Measurements from ENCODE around the gene EPS15.
"Not testable (repeated sequence)": the region's sequence is repeated elsewhere in the genome, so short reads cannot be mapped to it uniquely, and the experiment has no call there.

Gene EPS15

DNA sequence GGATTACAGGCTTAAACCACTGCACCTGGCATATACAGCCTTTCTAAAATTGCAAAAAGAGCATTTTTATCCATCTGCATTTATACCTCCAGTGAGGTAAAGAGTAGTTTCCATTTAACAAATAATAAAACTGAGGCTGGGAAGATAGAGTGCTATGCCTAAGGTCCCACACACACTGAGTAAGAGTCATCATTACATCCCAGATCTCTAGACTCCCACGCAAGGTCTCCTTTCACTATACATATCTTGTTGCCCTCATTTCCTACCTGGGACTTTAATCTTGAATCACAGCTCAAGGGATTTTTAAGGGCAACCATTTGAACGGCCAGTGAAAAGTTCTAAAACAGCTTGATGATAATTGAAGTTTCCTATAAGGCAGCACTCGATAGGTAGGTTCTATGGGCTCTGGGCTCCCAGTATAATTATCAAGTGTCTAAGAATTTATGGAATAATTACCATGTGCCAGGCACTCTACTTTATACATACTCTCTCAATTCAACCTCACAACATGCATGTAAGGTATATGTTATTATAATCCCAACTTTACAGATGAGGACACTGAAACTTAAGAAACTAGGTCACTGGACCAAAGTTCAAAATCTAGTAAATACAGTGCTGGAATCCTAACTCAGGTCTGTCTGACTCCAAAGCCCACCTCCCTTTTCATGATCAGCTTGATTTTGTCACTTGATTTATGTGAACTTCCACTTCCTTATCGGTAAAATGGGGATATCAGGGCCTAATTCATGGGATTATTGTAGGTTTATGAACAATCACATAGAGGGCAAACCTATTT, 23.3 kb upstream of the EPS15 start:
- no peak for DNase-seq

DNA sequence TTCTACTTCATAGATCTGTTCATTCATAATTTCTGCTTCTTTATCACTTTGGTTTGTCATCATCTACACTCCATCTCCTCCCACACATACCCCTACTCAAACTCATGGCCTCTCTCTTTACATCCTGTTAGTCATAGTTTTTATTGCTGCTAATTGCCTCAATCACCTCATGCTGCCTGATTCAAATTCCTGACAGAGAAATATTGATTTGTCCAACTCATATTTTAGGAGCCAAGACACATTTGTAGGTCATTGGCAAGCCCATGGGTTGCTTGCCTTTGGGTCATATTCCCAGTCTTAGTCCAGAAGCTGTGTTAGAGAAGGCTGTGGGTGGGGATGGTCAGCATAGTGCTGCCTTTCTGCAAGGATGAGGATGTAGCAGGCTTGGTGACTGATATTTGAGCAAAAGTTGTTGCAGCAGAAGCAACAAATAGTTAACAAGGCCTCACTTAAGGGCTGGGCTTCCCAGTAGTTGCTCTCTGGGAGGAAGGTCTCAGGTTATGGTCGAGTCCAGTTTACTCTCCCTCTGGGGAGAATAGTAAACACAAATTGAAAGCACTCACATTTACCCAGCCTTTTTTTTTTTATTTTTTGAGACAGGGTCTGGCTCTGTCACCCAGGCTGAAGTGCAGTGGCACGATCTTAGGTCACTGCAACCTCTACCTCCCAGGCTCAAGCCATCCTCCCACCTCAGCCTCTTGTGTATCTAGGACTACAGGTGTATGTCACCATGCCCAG, 22.4 kb upstream of the EPS15 start:
- DNase-seq = no peak

DNA sequence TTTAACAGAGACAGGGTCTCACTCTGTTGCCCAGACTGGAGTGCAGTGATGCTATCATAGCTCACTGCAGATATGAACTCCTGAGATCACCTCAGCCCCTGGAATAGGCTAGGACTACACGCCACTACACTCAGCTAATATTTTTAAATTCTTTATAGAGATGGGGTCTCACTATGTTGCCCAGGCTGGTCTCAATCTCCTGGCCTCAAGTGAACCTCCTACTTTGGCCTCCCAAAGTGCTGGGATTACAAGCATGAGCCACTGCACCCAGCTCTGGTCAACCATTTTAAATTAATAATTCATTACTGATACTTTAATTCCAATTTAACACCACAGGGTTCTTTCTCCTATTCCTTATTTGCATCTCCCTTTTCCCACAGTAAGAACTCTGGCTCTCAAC, 18.5 kb upstream of the EPS15 start:
- DNase-seq = no peak

DNA sequence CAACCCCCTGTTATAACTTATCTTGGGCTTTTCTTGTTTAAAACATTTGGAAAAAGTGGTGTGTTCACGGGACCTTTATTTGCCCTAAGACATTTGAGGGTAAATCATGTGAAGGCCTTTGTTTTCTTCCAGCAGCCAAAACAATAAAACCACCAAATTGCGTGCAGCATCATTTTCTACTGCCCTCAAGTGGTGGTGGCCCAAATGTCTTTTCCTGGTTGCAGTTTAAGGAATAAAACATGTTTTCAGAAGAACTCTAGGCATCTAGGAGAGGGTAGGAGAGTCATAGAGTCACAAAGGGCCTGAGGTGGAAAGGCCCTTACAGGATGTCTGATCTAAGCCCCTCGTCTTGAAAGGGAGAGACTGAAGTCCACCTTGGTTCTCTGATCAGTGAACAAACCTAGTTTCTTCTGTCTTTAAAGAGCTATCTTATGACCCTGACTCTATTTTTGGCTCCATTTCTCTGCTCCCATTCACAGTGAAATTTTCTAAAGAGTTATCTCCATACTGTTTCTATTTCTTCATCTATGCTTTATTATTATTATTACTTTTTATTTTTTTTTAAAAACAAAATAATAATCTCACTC, 16.0 kb upstream of the EPS15 start:
- peak; percentile 73 to 91 for DNase-seq

DNA sequence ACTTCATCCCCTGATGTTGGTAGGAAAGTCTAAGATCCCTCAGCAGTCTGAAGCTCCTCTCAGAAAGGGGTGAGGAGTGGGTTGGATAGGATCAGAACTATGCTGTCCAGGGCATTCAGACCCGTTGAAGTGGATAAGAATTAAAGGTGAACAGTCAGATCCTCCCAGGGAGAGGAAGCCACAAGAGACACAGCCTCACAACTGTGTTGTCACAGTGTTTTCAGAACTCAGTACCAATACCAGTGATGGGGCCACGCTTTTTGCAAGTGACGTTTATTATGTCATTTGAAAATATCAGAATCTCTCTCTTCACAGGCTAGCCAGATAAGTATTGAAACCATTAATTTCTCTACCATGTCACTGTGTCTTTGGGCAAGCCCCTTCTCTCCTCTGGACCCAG, 15.4 kb upstream of the EPS15 start:
- no peak for DNase-seq

DNA sequence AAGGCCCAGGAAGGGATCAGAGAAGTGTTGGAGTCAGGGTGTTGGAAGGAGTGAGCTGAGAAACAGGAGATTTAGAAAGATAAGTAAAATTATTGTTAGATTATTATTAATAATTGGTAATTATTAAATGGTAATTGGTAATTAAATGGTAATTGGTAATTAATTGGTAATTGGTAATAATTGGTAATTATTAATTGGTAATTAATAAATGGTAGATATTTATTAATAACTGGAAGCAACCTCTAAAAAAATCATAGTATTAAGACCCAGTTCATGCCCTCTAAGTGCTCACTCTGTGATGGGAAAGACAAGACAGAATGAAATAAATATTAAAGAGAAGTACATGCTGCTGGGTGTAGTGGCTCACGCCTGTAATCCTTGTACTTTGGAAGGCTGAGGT, 13.8 kb upstream of the EPS15 start:
- DNase-seq = no peak

DNA sequence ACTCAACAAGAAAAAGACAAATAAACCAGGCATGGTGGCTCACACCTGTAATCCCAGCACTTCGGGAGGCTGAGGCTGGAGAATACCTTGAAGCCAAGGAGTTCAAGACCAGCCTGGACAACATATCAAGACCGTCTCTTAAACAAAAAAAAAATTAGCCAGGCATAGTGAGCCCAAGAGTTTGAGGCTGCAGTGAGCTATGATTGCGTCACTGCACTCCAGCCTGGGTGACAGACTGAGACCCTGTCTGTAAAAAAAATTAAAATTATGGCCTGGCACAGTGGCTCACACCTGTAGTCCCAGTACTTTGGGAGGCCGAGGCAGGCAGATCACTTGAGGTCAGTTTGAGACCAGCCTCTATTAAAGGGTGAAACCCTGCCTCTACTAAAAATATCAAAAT, 11.4 kb upstream of the EPS15 start:
- not testable (repeated sequence) for DNase-seq

DNA sequence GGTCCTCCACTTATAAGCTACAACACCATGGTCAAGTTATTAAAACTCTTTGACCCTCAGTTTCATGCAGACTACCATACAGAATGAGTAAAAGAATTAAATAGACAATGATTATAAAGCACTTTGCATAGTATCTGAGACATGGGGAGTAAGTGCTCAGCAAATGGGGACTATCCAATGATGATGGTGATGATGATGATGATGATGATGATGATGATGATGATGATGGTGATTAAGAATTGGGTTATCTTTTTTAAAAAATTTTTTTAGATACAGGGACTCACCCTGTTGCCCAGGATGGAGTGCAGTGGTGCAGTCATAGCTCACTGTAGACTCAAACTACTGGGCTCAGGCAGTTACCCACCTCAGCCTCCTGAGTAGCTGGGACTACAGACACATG, 8.1 kb upstream of the EPS15 start:
- no peak for DNase-seq

DNA sequence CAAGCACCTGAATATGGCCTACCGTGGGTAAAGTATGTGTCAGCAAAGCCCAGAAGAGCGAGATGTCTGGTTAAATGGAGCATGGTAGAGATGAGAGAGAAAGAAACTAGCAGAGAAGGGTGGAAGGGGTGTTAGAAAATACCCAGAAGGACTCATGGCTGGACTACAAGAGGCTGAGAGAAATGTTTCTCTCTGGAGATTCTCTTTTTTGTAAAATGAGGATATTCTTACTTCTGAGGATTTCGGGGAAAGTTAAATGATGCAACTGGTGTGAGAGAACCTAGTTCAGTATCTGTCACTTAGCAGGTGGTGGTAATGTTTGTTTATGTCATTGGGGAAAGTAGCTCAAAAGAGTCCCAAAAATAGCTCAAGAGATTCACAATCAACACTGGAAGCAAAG, 7.2 kb upstream of the EPS15 start:
- no peak for DNase-seq

DNA sequence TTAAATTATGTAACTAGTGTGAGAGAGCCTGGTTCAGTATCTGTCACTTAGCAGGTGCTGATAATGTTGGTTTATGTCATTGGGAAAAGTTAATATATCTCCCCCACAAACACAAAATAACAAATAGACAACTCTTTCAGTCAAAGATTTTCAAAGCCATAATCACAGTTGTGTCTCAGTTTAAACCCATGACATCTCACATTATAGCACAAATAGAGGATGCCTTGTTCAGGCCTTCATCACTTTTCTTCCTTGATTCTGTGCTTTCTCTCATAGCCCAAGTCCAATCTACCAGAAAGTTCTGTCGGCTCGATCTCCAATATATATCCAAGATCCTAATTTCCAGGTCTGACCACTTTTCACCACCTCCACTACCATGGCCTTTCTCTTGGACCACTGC, 6.2 kb upstream of the EPS15 start:
- DNase-seq = no peak

DNA sequence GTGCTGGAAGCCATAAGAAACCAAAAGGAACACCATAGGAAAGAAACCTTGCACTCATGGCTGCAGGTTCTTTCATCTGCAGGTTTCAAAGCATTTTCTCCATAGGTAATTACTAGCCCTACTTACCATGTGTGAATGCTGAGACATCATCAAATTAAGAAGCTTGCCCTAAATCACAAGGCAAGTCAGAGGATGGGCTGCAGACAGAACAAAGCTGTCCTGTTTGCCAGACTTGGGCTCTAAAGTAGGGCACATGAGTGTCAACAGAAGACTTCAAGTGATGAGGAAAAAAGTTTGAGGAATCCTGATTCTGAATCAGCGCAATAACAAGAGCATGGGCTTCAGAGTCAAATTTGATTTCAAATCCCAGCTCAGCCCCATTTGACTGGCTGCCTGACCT, 5.8 kb upstream of the EPS15 start:
- DNase-seq = no peak

DNA sequence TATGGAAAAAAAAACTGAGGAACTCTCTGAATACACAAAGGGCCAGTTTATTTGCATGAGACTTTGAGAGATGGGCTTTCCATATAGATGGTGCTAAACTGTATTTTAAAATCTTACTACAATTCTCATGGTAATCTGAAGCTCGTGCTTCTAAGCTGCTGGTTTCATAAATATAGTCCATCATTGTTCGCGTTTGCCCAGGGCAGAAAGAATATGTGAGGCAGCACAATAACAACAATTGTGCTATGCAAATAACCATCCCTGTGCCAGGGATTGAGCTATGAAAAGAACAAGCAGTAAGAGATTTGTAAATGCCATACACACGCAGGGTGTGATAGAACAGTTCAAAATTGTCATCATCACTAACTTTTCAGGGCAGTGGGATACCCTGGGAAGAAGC, 4.9 kb upstream of the EPS15 start:
- DNase-seq = peak in 1 of 2 donors; percentile 68

DNA sequence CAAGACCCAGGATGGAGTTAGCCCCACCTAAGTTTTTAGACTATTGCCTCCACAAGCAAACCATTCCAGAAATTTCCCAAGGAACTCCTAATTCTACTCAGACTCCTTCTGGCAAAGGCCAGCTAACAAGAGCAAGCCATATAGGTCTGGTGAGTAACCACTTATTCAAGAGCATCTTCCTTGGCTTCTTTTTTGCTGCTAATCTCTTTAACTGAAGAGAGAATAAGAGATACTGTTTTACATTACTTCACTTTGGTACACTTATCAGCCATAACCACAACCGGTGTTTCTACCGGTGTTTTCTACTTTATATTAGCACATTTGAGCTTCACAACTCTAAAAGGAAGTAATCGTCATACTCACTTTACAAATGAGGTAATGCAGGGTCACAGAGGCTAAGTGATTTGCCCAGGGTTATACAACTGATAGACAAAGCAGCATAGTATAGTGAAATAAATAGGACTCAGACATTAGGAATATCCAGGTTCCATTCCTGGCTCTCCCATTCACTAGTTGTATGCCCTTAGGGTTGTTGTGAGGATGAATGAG, 1.7 kb upstream of the EPS15 start:
- no peak for DNase-seq

DNA sequence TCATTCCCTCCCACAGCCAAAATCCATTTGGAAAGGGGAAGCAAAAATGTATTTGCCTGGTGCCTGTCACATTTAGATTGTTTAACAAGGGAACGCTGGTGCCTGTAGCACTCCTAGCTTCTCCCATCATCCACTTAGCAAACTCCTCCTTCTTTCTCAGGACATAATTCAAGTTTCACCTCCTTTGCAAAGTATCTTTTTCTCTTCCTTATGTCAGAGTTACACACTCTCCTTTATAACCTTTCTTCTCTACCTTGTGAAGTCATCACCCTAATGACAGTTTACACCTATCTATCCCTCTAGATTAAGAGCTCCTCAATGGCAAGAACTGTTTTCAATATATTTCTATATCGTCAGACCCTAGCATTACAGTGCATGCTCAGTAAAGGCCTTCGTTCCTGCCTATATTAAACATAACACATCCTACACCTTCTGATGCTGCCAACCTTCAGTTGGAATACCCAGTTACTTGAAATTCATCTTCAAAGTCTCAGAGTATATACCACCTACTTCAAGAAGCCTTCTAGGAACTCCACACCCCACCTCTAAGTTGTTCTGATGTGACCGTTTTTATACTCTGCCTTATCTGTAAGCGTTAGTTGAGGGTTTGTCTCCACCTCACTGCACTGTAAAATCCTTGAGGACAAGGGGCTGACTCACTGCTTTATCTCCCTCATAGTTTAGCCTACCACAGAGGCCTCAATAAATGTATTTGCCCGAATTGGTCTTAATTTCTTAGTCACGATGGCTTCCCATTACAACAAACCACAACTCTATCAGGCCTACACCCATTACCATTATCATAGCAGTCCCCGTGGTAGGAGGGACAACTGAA, 1.0 kb upstream of the EPS15 start:
- DNase-seq = no peak

DNA sequence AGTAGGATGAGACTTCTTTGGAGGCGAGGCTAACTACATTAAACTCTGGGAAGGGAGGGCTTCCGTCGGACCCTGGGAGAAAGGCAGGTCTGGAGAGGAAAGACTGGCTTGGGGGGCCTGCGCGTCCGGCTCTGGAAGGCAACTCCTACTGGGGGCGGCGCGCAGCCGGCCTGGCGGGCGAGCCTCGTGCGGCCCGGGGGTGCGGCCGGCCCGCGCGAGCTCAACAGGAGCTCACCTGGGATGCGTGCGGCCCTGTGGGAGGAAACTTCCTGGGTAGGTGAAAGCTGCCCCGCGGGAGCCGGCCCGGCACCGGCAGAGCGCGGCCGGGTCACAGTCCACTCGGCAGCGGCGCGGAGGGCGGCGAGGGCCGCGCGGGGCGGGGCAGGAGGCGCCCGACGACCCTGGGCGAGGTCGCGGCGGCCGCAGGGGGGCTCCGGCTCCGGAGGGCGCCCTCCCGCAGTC, 449 bp downstream of the EPS15 start:
- DNase-seq = no peak

DNA sequence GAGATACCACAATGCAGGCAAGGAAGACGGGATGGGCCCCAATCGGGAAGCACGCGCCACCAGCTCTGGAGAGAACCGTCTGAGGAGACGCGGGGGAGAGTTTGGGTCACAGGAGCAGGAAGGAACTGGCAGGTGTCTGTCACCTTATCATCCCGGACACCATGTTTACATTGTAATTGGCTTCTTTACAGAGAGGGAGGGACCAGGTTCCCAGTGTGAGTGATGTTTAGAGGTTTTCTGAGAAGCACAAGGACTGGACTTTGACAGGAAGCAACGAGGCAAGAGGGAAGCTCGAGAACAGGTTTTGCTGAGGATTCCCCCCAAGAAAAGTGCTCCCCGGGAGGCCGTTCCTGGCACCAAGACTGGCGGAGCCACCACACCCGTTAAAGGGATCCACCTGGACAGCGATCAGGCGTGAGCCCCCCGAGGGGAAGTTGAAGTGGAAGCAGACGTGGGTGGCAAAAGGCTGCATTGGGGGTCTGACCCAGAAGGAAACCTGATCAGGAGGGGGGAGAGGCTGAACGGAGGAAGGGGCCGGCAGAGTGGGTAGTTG, 957 bp downstream of the EPS15 start:
- peak; percentile 53 to 56 for DNase-seq

DNA sequence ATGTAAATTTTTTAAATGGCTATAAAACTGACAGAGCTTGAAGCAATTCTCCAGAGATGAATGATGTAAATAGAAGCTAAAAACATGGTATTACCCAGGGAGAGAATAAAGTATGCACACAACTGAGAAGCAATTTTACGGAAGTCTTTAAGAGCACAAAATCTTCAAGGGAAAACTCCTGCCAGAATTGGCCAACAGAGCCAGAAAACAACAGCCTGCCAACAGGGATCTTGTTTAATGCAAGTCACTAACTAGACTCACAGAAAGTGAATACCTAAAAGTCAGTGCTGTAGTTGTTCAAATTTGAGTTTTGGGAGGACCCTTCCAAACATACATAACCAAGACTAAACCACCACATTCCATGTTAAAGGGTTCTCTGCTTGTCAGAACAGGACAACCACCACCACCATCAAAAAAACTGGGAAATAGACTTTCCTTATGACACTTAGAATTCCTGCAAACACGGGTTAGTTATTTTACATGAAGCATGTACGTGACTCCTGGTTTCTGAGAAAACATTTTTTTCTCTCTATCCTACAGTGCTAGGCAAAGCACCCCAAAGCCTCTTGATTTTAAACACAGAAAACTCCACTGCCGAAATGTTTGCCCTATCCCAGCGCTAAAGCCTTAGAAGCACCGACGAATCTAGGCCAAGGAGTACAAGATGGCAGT, 1.6 kb downstream of the EPS15 start:
- peak in 1 of 2 donors; percentile 57 for DNase-seq

DNA sequence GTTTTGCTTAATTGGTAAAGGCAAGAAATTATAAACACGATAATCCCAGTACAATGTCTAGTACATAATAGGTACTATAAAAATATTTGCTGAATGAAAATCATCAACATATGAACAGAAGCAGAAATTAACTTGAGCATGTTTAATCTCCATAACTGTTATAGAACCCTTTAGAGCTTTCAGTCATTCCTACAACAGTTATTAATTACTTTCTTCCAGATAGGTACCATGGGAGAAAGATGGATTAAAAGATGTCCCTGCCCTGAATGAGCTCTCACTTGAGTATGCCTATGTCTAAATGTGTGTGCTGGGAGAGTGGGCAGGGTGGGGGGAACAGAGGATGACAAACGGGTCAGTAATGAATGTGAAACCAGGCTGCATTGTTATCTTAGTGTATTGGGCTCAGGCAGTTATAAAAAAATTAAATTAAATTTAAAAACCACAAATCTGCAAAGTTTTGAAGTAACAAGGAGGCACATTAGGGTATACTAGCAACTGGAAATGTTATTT, 2.4 kb downstream of the EPS15 start:
- no peak for DNase-seq

DNA sequence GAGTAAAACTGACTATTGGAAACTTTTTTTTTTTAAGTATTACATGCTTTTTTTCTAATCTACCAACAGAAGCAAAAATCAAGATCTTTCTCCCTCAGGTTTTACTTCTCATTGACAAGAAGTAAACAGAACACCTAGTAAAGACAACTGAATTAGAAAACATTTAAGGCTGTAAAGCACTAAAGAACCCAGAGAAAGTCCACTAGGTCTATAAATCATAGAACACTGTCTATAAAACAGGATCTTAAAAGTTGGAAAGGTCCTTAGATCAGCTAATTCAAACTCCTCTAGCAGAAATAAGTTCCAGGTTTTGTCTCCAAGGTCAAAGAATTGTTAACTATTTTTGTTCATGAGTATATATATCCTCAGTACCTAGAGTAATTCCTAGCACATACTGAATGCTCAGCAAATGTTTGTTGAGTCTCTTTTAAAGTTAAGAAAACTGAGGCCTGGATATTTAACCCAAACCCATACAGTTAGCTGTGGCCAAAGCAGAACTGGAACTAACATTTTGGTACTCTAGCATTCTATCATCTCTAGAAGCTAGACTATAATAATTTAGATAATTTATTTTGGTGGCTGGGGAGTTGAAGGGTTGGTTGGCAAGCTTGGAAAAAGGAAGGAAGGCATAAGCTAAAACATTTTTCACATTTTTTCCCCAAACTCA, 3.0 kb downstream of the EPS15 start:
- no peak for DNase-seq

DNA sequence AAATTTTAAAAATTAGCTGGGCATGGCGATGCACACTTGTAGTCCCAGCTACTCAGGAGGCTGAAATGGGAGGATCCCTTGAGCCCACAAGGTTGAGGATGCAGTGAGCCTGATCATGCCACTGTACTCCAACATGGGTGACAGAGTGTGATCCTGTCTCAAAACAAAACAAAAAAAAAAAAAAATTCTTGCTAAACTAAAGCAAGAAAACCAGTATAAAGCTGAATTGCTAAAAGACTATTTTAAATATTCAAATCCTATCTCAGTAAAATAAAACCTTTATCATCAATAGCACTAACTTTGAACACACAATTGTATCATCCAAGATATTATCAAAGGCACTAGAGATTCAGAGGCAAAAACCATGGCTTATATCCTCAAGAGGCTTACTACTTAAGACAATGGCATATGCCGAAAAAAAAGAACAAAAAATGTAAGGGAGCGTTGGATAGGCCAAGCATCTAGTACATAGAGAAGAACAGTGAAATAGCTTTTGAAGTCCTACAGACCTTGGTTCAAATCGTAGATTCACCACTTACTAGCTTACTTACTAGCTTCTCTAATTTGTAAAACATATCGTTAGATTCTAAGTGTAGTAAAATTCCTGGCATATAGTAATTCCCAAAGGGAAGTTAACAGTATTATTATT, 3.6 kb downstream of the EPS15 start:
- no peak for DNase-seq

Data from hippocampal formation (tissue), 2 donors.